CD14-positive monocyte (primary cell): ENCODE measurements around the gene SSTR4. TPM values are rescaled to one million over a fixed set of nuclear protein-coding genes. Genes with fewer than 3 reads are reported as not detected.

Experiments used
- DNase-seq, 3 donors: peaks; one replicate each; pipeline ENCODE4 v3.0.0-alpha.2; 2011 to 2022
- H2AFZ ChIP-seq: 2 replicates; pipeline ENCODE4 v1.6.0; 2012; ENCODE audit warnings: mild to moderate bottlenecking, low read depth, low read length, inconsistent platforms; ENCODE audit not compliant: insufficient read depth, poor library complexity, severe bottlenecking
- H3K27ac ChIP-seq, 2 donors: 1 replicate in 1 of 2; 2 replicates in 1 of 2; pipeline ENCODE4 v1.5.1; 2012 to 2013; ENCODE audit warnings: low read length in 2 of 2, control low read depth in 1 of 2, inconsistent platforms in 1 of 2, low read depth in 1 of 2, mild to moderate bottlenecking in 1 of 2
- H3K27me3 ChIP-seq, 2 donors: one replicate each; pipeline versions ENCODE4 v1.6.0 to v1.6.1; 2011 to 2013; ENCODE audit warnings: low read length in 2 of 2; ENCODE audit not compliant: control insufficient read depth in 2 of 2, insufficient read depth in 2 of 2
- H3K36me3 ChIP-seq, 2 donors: replicated peaks in 1 of 2; 1 replicate in 1 of 2; 2 replicates in 1 of 2; pipeline versions ENCODE4 v1.5.1 to v1.6.1; 2012 to 2013; ENCODE audit warnings: low read length in 2 of 2, control low read depth in 1 of 2, inconsistent platforms in 1 of 2, mild to moderate bottlenecking in 1 of 2; ENCODE audit not compliant: insufficient read depth in 2 of 2, control insufficient read depth in 1 of 2
- H3K4me1 ChIP-seq, 2 donors: 1 replicate in 1 of 2; 2 replicates in 1 of 2; pipeline versions ENCODE4 v1.5.1 to v1.6.1; 2012 to 2013; ENCODE audit warnings: low read length in 2 of 2, control low read depth in 1 of 2, inconsistent platforms in 1 of 2, mild to moderate bottlenecking in 1 of 2, moderate library complexity in 1 of 2; ENCODE audit not compliant: insufficient read depth in 2 of 2, control insufficient read depth in 1 of 2
- H3K4me2 ChIP-seq: replicated peaks from 2 replicates; pipeline ENCODE3; 2012; ENCODE audit warnings: low read length, moderate library complexity, mild to moderate bottlenecking; ENCODE audit not compliant: poor library complexity, severe bottlenecking; ENCODE audit errors: extremely low read depth
- H3K4me3 ChIP-seq, 3 experiments: fragments of 200-600 bp in 1 of 3; sonication (generic) in 1 of 3; replicated peaks in 1 of 3; 1 replicate in 2 of 3; 2 replicates in 1 of 3; pipeline ENCODE4 v1.5.1; 2011 to 2013; ENCODE audit warnings: low read length in 3 of 3, mild to moderate bottlenecking in 3 of 3, control low read depth in 2 of 3, low read depth in 2 of 3, inconsistent platforms in 1 of 3, moderate library complexity in 1 of 3
- H3K79me2 ChIP-seq: 2 replicates; pipeline ENCODE4 v1.6.0; 2012; ENCODE audit warnings: mild to moderate bottlenecking, control low read depth, inconsistent platforms, low read length, moderate library complexity; ENCODE audit not compliant: insufficient read depth
- H3K9ac ChIP-seq: 2 replicates; pipeline ENCODE4 v1.6.0; 2017; ENCODE audit warnings: low read length, mild to moderate bottlenecking; ENCODE audit not compliant: insufficient read depth, poor library complexity, severe bottlenecking
- H3K9me3 ChIP-seq, 2 donors: replicated peaks in 1 of 2; 1 replicate in 1 of 2; 2 replicates in 1 of 2; pipeline versions ENCODE4 v1.5.1 to v1.6.1; 2012 to 2013; ENCODE audit warnings: low read length in 2 of 2, control low read depth in 1 of 2; ENCODE audit not compliant: control insufficient read depth in 1 of 2, insufficient read depth in 1 of 2
- H4K20me1 ChIP-seq: 2 replicates; pipeline ENCODE4 v1.6.0; 2012; ENCODE audit warnings: mild to moderate bottlenecking, low read length, control low read depth, moderate library complexity; ENCODE audit not compliant: insufficient read depth
- H3K27ac Mint-ChIP-seq, 7 donors: one replicate each; pipeline ENCODE4 v1.8.0; 2020; ENCODE audit warnings: mild to moderate bottlenecking in 7 of 7, mixed read lengths in 7 of 7, moderate library complexity in 6 of 7, inconsistent platforms in 2 of 7
- H3K27me3 Mint-ChIP-seq, 3 donors: one replicate each; pipeline ENCODE4 v1.8.0; 2021 to 2022; ENCODE audit warnings: low read depth in 3 of 3, mild to moderate bottlenecking in 3 of 3, mixed read lengths in 3 of 3, moderate library complexity in 3 of 3, inconsistent platforms in 1 of 3
- H3K36me3 Mint-ChIP-seq, 2 donors: one replicate each; pipeline ENCODE4 v1.8.0; 2020; ENCODE audit warnings: mixed read lengths in 2 of 2, inconsistent platforms in 1 of 2, mild to moderate bottlenecking in 1 of 2
- H3K4me1 Mint-ChIP-seq: one replicate; pipeline ENCODE4 v1.8.0; 2020; ENCODE audit warnings: mild to moderate bottlenecking, mixed read lengths
- H3K4me3 Mint-ChIP-seq, 2 donors: one replicate each; pipeline ENCODE4 v1.8.0; 2020; ENCODE audit warnings: mild to moderate bottlenecking in 2 of 2, mixed read lengths in 2 of 2, moderate library complexity in 1 of 2
- H3K9me3 Mint-ChIP-seq, 7 donors: one replicate each; pipeline ENCODE4 v1.8.0; 2020 to 2022; ENCODE audit warnings: mixed read lengths in 7 of 7, mild to moderate bottlenecking in 6 of 7, moderate library complexity in 6 of 7, inconsistent platforms in 2 of 7
- WGBS: methylation state at CpG from one replicate; pipeline ENCODE4 v1.1.5; 2013; ENCODE audit warnings: missing lambda C conversion rate; ENCODE audit not compliant: insufficient coverage; 5-methylcytosine and 5-hydroxymethylcytosine counted together
- intact Hi-C, 2 donors: fragments of 100-400 bp; cut with micrococcal nuclease; formaldehyde crosslinking; loops; one replicate each; pipeline versions ENCODE4 v1.15.0 to v1.15.1; 2023
- polyA plus RNA-seq, 3 donors: library from polyadenylated mRNA; depleted of rRNA in 1 of 3; unstranded in 2 of 3; stranded (reverse) in 1 of 3; fragments of 300-500 nt in 2 of 3; fragments of >200 nt in 1 of 3; fragmentation: Illumina TruSeq in 2 of 3; gene quantifications; 1 replicate in 2 of 3; 2 replicates in 1 of 3; pipeline ENCODE4 v1.2.3, GENCODE V29; 2012 to 2021
- TF ChIP-seq, protein P1 (sequence below): fragments of 200-600 bp; IDR thresholded peaks from one replicate; pipeline ENCODE4 v1.8.0; 2022; ENCODE audit warnings: antibody characterized with exemption, mild to moderate bottlenecking

The SSTR4 gene
- polyA plus RNA-seq, 3 donors = not detected

DNA sequence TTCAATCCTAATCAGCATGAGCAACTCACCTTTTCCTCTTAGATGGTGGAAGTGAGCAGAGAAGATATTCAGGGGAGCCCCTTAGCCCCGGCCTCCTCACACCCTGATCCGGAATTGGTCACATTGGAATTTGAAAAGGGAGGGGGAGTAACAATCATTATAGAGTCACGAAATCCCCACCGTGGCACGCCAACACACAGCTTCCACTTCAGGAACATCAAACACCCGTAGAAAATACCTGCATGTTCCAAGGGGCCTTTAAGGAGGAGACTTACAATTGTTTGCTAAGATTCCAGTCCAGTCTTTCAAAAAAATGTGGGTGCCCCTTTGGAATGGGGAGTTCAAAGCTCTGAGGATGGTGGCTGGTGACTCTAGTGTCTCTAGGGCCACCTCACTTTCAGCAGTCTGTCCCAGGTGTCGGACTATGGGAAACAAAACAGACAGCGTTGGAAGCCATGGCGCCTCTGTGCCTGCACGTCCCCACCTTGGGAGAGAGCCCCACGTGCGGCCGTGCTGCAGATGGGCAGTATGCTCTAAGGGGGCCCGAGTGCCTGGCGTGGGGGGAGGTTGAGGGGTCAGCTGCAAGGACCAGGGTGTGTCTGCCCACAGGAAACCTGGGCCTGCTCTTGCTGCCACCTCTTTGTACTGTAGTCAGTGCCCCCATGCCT, 48.6 kb downstream of the SSTR4 start:
- Histone ChIP-seq H3K79me2 (peaks cover 80% of the 10 kb centered on the region), H2AFZ (no peak overlapping the region), H3K9me3 (no peaks in the 10 kb centered on the region), H3K4me3 (peak overlapping the region; percentile 31 to 88 (median 64)), H3K36me3 (peaks cover 24 to 42% of the 10 kb centered on the region in 2 donors), H3K27me3 (no peaks in the 10 kb centered on the region), H3K4me2 (peak overlapping the region; percentile 95), H3K4me1 (peaks cover 84 to 100% of the 10 kb centered on the region in 2 donors), H4K20me1 (peaks cover 49% of the 10 kb centered on the region), H3K27ac (peak overlapping the region; percentile 96 to 97), H3K9ac (peak overlapping the region; percentile 94)
- peaks cover 0 to 7% (median 0%) of the 10 kb centered on the region in 3 donors for H3K27me3 Mint-ChIP-seq
- no peaks in the 10 kb centered on the region for H3K9me3 Mint-ChIP-seq
- WGBS = 79% methylated on average over 4 of the region's 15 CpGs
- TF ChIP-seq, protein P1, sequence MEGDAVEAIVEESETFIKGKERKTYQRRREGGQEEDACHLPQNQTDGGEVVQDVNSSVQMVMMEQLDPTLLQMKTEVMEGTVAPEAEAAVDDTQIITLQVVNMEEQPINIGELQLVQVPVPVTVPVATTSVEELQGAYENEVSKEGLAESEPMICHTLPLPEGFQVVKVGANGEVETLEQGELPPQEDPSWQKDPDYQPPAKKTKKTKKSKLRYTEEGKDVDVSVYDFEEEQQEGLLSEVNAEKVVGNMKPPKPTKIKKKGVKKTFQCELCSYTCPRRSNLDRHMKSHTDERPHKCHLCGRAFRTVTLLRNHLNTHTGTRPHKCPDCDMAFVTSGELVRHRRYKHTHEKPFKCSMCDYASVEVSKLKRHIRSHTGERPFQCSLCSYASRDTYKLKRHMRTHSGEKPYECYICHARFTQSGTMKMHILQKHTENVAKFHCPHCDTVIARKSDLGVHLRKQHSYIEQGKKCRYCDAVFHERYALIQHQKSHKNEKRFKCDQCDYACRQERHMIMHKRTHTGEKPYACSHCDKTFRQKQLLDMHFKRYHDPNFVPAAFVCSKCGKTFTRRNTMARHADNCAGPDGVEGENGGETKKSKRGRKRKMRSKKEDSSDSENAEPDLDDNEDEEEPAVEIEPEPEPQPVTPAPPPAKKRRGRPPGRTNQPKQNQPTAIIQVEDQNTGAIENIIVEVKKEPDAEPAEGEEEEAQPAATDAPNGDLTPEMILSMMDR = no peak
- peak overlapping the region; percentile 94 to 97 for H3K4me3 Mint-ChIP-seq
- peaks cover 60% of the 10 kb centered on the region in 2 donors for H3K36me3 Mint-ChIP-seq
- intact Hi-C loops = loop anchor here (5.0 to 10.0 kb wide), 2 partner anchors 34 to 151 kb away; no protein-coding TSS in a partner anchor
- H3K27ac Mint-ChIP-seq = peak overlapping the region; percentile 93 to 100 (median 98)
- DNase-seq = no peak
- peaks cover 78% of the 10 kb centered on the region for H3K4me1 Mint-ChIP-seq

DNA sequence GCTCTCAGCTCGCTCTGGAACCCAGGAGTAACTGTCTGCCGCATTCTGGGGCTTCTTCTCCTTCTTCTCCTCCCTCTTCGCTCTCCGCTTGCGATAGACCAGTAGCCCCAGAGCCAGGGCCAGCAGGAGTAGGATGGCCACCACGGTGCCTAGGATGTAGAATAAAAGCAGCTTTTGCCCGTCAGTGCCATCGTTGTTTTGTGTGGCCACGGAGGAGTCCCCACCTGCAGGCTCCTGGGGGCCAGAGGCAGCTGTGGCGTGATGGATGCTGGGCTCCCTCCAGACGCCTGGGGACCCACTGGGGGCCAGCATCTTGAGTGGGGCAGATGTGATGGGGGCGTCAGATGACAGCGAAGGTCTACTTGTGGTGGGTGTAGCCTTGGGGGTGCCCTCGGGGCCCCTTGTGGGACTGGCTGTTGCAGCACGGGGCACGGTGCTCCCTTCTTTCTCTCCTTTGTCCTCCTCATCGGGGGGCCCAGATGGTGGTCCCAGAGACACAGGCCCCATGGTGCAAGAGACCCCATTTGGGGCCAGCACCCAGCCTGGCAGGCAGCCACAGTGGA, 49.3 kb downstream of the SSTR4 start:
- Histone ChIP-seq H3K4me1 (peaks cover 80 to 95% of the 10 kb centered on the region in 2 donors), H3K9ac (peak overlapping the region; percentile 94), H3K27me3 (no peaks in the 10 kb centered on the region), H3K4me3 (peak overlapping the region; percentile 31 to 88 (median 64)), H4K20me1 (peaks cover 42% of the 10 kb centered on the region), H3K79me2 (peaks cover 74% of the 10 kb centered on the region), H2AFZ (no peak overlapping the region), H3K4me2 (peak overlapping the region; percentile 95), H3K27ac (peak overlapping the region; percentile 96 to 97), H3K36me3 (peaks cover 17 to 35% of the 10 kb centered on the region in 2 donors), H3K9me3 (no peaks in the 10 kb centered on the region)
- peaks cover 73% of the 10 kb centered on the region for H3K4me1 Mint-ChIP-seq
- TF ChIP-seq, protein P1 = no peak
- intact Hi-C loops = loop anchor here (5.0 to 10.0 kb wide), 2 partner anchors 33 to 150 kb away; no protein-coding TSS in a partner anchor
- H3K27ac Mint-ChIP-seq = peak overlapping the region; percentile 93 to 100 (median 98)
- no peaks in the 10 kb centered on the region for H3K9me3 Mint-ChIP-seq
- peaks cover 53 to 54% of the 10 kb centered on the region in 2 donors for H3K36me3 Mint-ChIP-seq
- DNase-seq = no peak
- WGBS = 83% methylated on average over 11 of the region's 17 CpGs
- peaks cover 0 to 7% (median 0%) of the 10 kb centered on the region in 3 donors for H3K27me3 Mint-ChIP-seq
- peak overlapping the region; percentile 94 to 97 for H3K4me3 Mint-ChIP-seq
